HepG2 (cell line): ENCODE measurements around the gene ELMOD3. TPM values are rescaled to one million over a fixed set of nuclear protein-coding genes. Genes with fewer than 3 reads are reported as not detected.

Experiments used
- ARID2 ChIP-seq: sonication (generic); formaldehyde crosslinking; IDR thresholded peaks from 2 replicates; pipeline ENCODE4 v1.8.1; 2022; ENCODE audit warnings: mild to moderate bottlenecking, missing genetic modification reagents, borderline replicate concordance
- ARNTL ChIP-seq: sonication (generic); formaldehyde crosslinking; IDR thresholded peaks from 2 replicates; pipeline ENCODE4 v1.4.0; 2020; ENCODE audit warnings: mild to moderate bottlenecking, missing genetic modification reagents
- ATF1 ChIP-seq: IDR thresholded peaks from 2 replicates; pipeline ENCODE4 v1.6.1; 2016; ENCODE audit warnings: mild to moderate bottlenecking, control low read depth
- DPF2 ChIP-seq: sonication (generic); formaldehyde crosslinking; IDR thresholded peaks from 2 replicates; pipeline ENCODE4 v1.4.0; 2020; ENCODE audit warnings: mild to moderate bottlenecking, low read depth, missing genetic modification reagents, borderline replicate concordance
- KDM5B ChIP-seq: sonication (generic); formaldehyde crosslinking; IDR thresholded peaks from 2 replicates; pipeline ENCODE4 v1.4.0; 2020; ENCODE audit warnings: missing genetic modification reagents, mild to moderate bottlenecking, borderline replicate concordance
- MED1 ChIP-seq: sonication (generic); formaldehyde crosslinking; IDR thresholded peaks from 2 replicates; pipeline ENCODE4 v1.4.0; 2020; ENCODE audit warnings: missing genetic modification reagents
- NR2C2 ChIP-seq: sonication (generic); formaldehyde crosslinking; IDR thresholded peaks from 2 replicates; pipeline ENCODE4 v1.4.0; 2020; ENCODE audit warnings: missing genetic modification reagents, mild to moderate bottlenecking, moderate library complexity, borderline replicate concordance
- SALL2 ChIP-seq: sonication (generic); formaldehyde crosslinking; IDR thresholded peaks from 2 replicates; pipeline ENCODE4 v1.8.1; 2023; ENCODE audit warnings: mild to moderate bottlenecking, missing genetic modification reagents, inconsistent platforms
- SKI ChIP-seq: fragments of 450-650 bp; IDR thresholded peaks from one replicate; pipeline ENCODE4 v1.6.1; 2018; ENCODE audit warnings: mild to moderate bottlenecking; ENCODE audit not compliant: partially characterized antibody
- SOX6 ChIP-seq, 2 experiments: fragments of 450-650 bp in 1 of 2; sonication (generic) in 1 of 2; formaldehyde crosslinking in 1 of 2; IDR thresholded peaks; 2 replicates each; pipeline versions ENCODE4 v1.4.0 to v1.6.1; 2017 to 2020; ENCODE audit warnings: antibody characterized with exemption in 1 of 2, mild to moderate bottlenecking in 1 of 2, missing genetic modification reagents in 1 of 2
- SP4 ChIP-seq: sonication (generic); formaldehyde crosslinking; IDR thresholded peaks from 2 replicates; pipeline ENCODE4 v1.8.1; 2023; ENCODE audit warnings: mild to moderate bottlenecking, missing genetic modification reagents
- TIGD3 ChIP-seq: sonication (generic); formaldehyde crosslinking; IDR thresholded peaks from 2 replicates; pipeline ENCODE4 v1.5.1; 2020; ENCODE audit warnings: mild to moderate bottlenecking, missing genetic modification reagents, borderline replicate concordance
- ZBTB39 ChIP-seq: sonication (generic); formaldehyde crosslinking; IDR thresholded peaks from 2 replicates; pipeline ENCODE4 v1.5.0; 2020; ENCODE audit warnings: missing genetic modification reagents
- ZBTB8A ChIP-seq: sonication (generic); formaldehyde crosslinking; IDR thresholded peaks from 2 replicates; pipeline ENCODE4 v1.4.0; 2020; ENCODE audit warnings: mild to moderate bottlenecking, low read depth, missing genetic modification reagents, borderline replicate concordance
- ZNF367 ChIP-seq: sonication (generic); formaldehyde crosslinking; IDR thresholded peaks from 2 replicates; pipeline ENCODE4 v1.4.0; 2020; ENCODE audit warnings: missing genetic modification reagents, borderline replicate concordance
- ZNF441 ChIP-seq: sonication (generic); formaldehyde crosslinking; IDR thresholded peaks from 2 replicates; pipeline ENCODE4 v1.7.0; 2021; ENCODE audit warnings: missing genetic modification reagents, borderline replicate concordance
- ZNF546 ChIP-seq: sonication (generic); formaldehyde crosslinking; conservative IDR thresholded peaks from 2 replicates; pipeline ENCODE4 v1.8.1; 2023; ENCODE audit warnings: mild to moderate bottlenecking, missing genetic modification reagents
- ZNF761 ChIP-seq: sonication (generic); formaldehyde crosslinking; conservative IDR thresholded peaks from 2 replicates; pipeline ENCODE4 v1.4.0; 2020; ENCODE audit warnings: mild to moderate bottlenecking, missing genetic modification reagents
- ZNF768 ChIP-seq: sonication (generic); formaldehyde crosslinking; IDR thresholded peaks from 2 replicates; pipeline ENCODE4 v1.4.0; 2020; ENCODE audit warnings: missing genetic modification reagents
- ZNF850 ChIP-seq: sonication (generic); formaldehyde crosslinking; conservative IDR thresholded peaks from 2 replicates; pipeline ENCODE4 v1.9.0; 2021; ENCODE audit warnings: mild to moderate bottlenecking, missing genetic modification reagents
- ZNF879 ChIP-seq: sonication (generic); formaldehyde crosslinking; IDR thresholded peaks from 2 replicates; pipeline ENCODE4 v1.8.1; 2023; ENCODE audit warnings: missing genetic modification reagents
- ZSCAN31 ChIP-seq: sonication (generic); formaldehyde crosslinking; IDR thresholded peaks from 2 replicates; pipeline ENCODE4 v1.5.0; 2020; ENCODE audit warnings: low read depth, mild to moderate bottlenecking, missing genetic modification reagents
- polyA plus RNA-seq, 8 experiments: library from polyadenylated mRNA; depleted of rRNA in 3 of 8; stranded (reverse) in 7 of 8; unstranded in 1 of 8; fragments of >200 nt; fragmentation: Illumina TruSeq in 4 of 8; extraction: Trizol in 4 of 8; gene quantifications; 2 replicates each; pipeline versions ENCODE4 v1.2.1 to v1.2.3, GENCODE V29; 2011 to 2016; ENCODE audit warnings: low read depth in 4 of 8, missing spikeins in 1 of 8, mixed read lengths in 1 of 8; ENCODE audit not compliant: insufficient read depth in 1 of 8
- total RNA-seq, 5 experiments: library from RNA; depleted of rRNA; stranded (reverse); fragments of >200 nt; fragmentation: Illumina TruSeq; extraction: Trizol; gene quantifications; 2 replicates each; pipeline ENCODE4 v1.2.3, GENCODE V29; 2016; ENCODE audit warnings: low read depth in 1 of 5
- TF ChIP-seq, protein P1 (sequence below): sonication (generic); formaldehyde crosslinking; IDR thresholded peaks from 2 replicates; pipeline ENCODE4 v1.4.0; 2020; ENCODE audit warnings: missing genetic modification reagents, borderline replicate concordance
- TF ChIP-seq, protein P2 (sequence below): sonication (generic); formaldehyde crosslinking; IDR thresholded peaks from 2 replicates; pipeline ENCODE4 v1.5.1; 2020; ENCODE audit warnings: missing genetic modification reagents, mild to moderate bottlenecking, borderline replicate concordance

ELMOD3 gene
- total and polyA plus RNA-seq, 2 of the 13 experiments (the other 11 are each of a cell fraction or from before 2014, with no cell fraction given), result 13.3 to 19.5 TPM

DNA sequence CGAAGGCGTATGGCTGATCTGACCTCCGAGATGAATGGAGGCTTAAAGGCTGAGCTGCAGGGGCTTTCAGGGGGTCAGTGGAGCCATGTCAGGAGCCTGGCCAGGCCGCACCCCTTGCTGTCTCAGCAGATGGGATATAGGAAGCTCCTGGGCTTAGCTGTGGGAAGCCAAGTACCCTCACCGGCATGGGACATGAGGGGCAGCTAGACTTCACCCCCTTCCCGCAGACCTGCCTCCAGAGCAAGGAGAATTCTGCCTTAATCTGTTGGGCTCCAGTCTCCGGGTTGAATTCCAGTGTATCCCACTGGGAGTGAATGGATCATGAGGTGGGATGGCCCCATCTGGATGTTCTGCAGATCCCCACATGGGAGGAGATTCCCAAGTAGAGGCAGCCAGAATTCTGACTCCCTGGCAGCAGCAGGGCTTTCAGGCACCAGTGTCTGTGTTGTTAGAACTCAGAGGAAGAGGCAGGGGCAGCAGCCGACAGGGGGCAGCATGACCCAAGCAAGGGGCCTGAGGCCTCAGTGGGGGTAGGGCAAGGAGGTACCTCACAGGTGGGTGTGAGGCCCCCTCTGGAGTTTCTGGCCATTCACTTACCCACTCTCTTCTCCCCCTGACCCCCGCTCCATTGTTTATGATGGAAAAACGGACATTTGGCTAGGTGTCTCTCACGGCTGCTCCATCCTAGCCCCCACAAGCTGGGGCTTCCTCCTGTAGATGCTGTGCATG is 36.5 kb downstream of the ELMOD3 start (continued):
- TF ChIP-seq ZNF850 (CRISPR knock-in tag), result no peak
- no peak for TF ChIP-seq ZNF761
- TF ChIP-seq DPF2 (CRISPR knock-in tag), result no peak
- TF ChIP-seq, protein P1, sequence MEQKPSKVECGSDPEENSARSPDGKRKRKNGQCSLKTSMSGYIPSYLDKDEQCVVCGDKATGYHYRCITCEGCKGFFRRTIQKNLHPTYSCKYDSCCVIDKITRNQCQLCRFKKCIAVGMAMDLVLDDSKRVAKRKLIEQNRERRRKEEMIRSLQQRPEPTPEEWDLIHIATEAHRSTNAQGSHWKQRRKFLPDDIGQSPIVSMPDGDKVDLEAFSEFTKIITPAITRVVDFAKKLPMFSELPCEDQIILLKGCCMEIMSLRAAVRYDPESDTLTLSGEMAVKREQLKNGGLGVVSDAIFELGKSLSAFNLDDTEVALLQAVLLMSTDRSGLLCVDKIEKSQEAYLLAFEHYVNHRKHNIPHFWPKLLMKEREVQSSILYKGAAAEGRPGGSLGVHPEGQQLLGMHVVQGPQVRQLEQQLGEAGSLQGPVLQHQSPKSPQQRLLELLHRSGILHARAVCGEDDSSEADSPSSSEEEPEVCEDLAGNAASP (CRISPR knock-in tag), result peak; percentile 62; the same call in 1 of the 2 replicates
- 0 out of 2 replicates have a peak, but pooled peaks have one; percentile 38 for TF ChIP-seq MED1
- no peak for TF ChIP-seq KDM5B
- peak; percentile 28 for TF ChIP-seq SKI
- TF ChIP-seq ATF1 (CRISPR knock-in tag), result no peak
- TF ChIP-seq ZBTB8A (CRISPR knock-in tag), result no peak
- no peak for TF ChIP-seq ZNF441
- TF ChIP-seq ARNTL (CRISPR knock-in tag), result no peak
- no peak for TF ChIP-seq ZNF879 (CRISPR knock-in tag)
- no peak for TF ChIP-seq ZNF768 (CRISPR knock-in tag)
- no peak for TF ChIP-seq SOX6 (IDR thresholded peaks at IDR 0.05)
- peak; percentile 32; the same call in 1 of the 2 replicates for TF ChIP-seq SOX6 (CRISPR knock-in tag; IDR thresholded peaks at IDR 0.05)
- 0 out of 2 replicates have a peak, but pooled peaks have one; percentile 28 for TF ChIP-seq ZBTB39 (CRISPR knock-in tag)
- no peak for TF ChIP-seq ZNF546
- TF ChIP-seq, protein P2, sequence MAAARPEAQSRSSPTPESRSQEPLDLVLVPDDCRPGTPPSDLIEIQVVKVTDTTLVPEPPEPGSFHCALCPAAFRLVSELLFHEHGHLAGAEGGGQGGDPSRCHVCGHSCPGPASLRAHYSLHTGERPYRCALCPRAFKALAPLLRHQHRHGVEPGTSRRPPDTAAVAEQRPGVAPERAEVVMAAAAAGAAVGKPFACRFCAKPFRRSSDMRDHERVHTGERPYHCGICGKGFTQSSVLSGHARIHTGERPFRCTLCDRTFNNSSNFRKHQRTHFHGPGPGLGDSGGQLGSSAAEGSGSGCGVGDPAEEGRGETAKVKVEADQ, result no peak
- TF ChIP-seq ZSCAN31 (CRISPR knock-in tag), result 0 out of 2 replicates have a peak, but pooled peaks have one; percentile 58
- TF ChIP-seq TIGD3, result no peak
- no peak for TF ChIP-seq ZNF367 (CRISPR knock-in tag)
- no peak for TF ChIP-seq ARID2 (CRISPR knock-in tag)
- TF ChIP-seq NR2C2 (CRISPR knock-in tag), result no peak
- no peak for TF ChIP-seq SP4 (CRISPR knock-in tag)
- 0 out of 2 replicates have a peak, but pooled peaks have one; percentile 69 for TF ChIP-seq SALL2
